T follicular helper cell (primary cell): Measurements from ENCODE around the gene ARSA.

ENCODE experiments used
- DNase-seq: peaks from one replicate; pipeline ENCODE4 v3.0.0-alpha.2; 2020; ENCODE audit warnings: low read depth

The ARSA gene

GRCh38 chr22:50579752-50580151 is 48.2 kb downstream of the ARSA start:
- no peak for DNase-seq

- DNase-seq: no peak
Measured at GRCh38 chr22:50578776-50579310, 49.1 kb downstream of the ARSA start.

GRCh38 chr22:50577987-50578775 is 49.8 kb downstream of the ARSA start, which contains the start of gene CPT1B:
Gene CPT1B, minus strand, starts transcription at chr22:50578427. Its CDS starts 512 bp downstream, at chr22:50577915.
- no peak for DNase-seq

GRCh38 chr22:50577697-50577986 is 50.3 kb downstream of the ARSA start:
- no peak for DNase-seq

- no peak for DNase-seq
Measured at GRCh38 chr22:50576806-50577696, 50.9 kb downstream of the ARSA start.

GRCh38 chr22:50576070-50576469 is 51.9 kb downstream of the ARSA start:
- DNase-seq: no peak

- no peak for DNase-seq
Measured at GRCh38 chr22:50575426-50575941, 52.5 kb downstream of the ARSA start.
